Right atrium auricular region (tissue), 2 donors: ENCODE results near the gene CDK14. TPM values are rescaled to one million over a fixed set of nuclear protein-coding genes. Genes with fewer than 3 reads are reported as not detected.

Experiments used
- DNase-seq: peaks from one replicate; pipeline ENCODE4 v3.0.0-alpha.2; 2019; ENCODE audit warnings: low spot score
- H3K27ac ChIP-seq, 2 donors: fragments of 200-600 bp; sonication (generic); 1 replicate in 1 of 2; 2 replicates in 1 of 2; pipeline ENCODE4 v1.5.1; 2016 to 2019
- H3K27me3 ChIP-seq, 2 donors: fragments of 200-600 bp; sonication (generic); one replicate each; pipeline versions ENCODE4 v1.5.1 to v1.6.0; 2017 to 2019
- H3K36me3 ChIP-seq: fragments of 200-600 bp; sonication (generic); one replicate; pipeline ENCODE4 v1.5.1; 2016
- H3K4me1 ChIP-seq, 2 donors: fragments of 200-600 bp; sonication (generic); one replicate each; pipeline versions ENCODE4 v1.5.1 to v1.6.0; 2017 to 2019
- H3K4me3 ChIP-seq, 2 donors: fragments of 200-600 bp; sonication (generic); 1 replicate in 1 of 2; 2 replicates in 1 of 2; pipeline ENCODE4 v1.5.1; 2017 to 2019; ENCODE audit warnings: mild to moderate bottlenecking in 1 of 2, moderate library complexity in 1 of 2
- H3K9me3 ChIP-seq, 2 donors: fragments of 200-600 bp; sonication (generic); one replicate each; pipeline ENCODE4 v1.5.1; 2019
- total RNA-seq, 2 donors: library from RNA; depleted of rRNA; stranded (reverse); fragments of >200 nt; gene quantifications; one replicate each; pipeline ENCODE4 v1.1.0, GENCODE V29; 2016
- TF ChIP-seq, protein P1 (sequence below), 2 donors: fragments of 200-600 bp; sonication (generic); IDR thresholded peaks; one replicate each; pipeline ENCODE4 v1.5.1; 2019; ENCODE audit warnings: antibody characterized with exemption in 2 of 2

The CDK14 gene
- total RNA-seq, 2 donors from 2014 or later, result 21.5 to 37.9 TPM

GRCh38 chr7:90720984-90721760, 125.1 kb downstream of the CDK14 start:
- Histone ChIP-seq H3K4me3 (no peak overlapping the region), H3K27me3 (no peaks in the 10 kb centered on the region), H3K4me1 (peaks cover 0 to 16% of the 10 kb centered on the region in 2 donors), H3K36me3 (no peaks in the 10 kb centered on the region), H3K9me3 (no peaks in the 10 kb centered on the region), H3K27ac (peak overlapping the region; percentile 28 to 46)
- TF ChIP-seq, protein P1, sequence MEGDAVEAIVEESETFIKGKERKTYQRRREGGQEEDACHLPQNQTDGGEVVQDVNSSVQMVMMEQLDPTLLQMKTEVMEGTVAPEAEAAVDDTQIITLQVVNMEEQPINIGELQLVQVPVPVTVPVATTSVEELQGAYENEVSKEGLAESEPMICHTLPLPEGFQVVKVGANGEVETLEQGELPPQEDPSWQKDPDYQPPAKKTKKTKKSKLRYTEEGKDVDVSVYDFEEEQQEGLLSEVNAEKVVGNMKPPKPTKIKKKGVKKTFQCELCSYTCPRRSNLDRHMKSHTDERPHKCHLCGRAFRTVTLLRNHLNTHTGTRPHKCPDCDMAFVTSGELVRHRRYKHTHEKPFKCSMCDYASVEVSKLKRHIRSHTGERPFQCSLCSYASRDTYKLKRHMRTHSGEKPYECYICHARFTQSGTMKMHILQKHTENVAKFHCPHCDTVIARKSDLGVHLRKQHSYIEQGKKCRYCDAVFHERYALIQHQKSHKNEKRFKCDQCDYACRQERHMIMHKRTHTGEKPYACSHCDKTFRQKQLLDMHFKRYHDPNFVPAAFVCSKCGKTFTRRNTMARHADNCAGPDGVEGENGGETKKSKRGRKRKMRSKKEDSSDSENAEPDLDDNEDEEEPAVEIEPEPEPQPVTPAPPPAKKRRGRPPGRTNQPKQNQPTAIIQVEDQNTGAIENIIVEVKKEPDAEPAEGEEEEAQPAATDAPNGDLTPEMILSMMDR (IDR thresholded peaks at IDR 0.05), result no peak
- DNase-seq, result no peak

GRCh38 chr7:90721869-90722431, 125.8 kb downstream of the CDK14 start:
- Histone ChIP-seq H3K36me3 (no peaks in the 10 kb centered on the region), H3K9me3 (no peaks in the 10 kb centered on the region), H3K4me3 (no peak overlapping the region), H3K4me1 (peaks cover 0 to 24% of the 10 kb centered on the region in 2 donors), H3K27ac (peak overlapping the region; percentile 28 to 46), H3K27me3 (no peaks in the 10 kb centered on the region)
- TF ChIP-seq, protein P1 (IDR thresholded peaks at IDR 0.05), result no peak
- DNase-seq, result no peak

DNA sequence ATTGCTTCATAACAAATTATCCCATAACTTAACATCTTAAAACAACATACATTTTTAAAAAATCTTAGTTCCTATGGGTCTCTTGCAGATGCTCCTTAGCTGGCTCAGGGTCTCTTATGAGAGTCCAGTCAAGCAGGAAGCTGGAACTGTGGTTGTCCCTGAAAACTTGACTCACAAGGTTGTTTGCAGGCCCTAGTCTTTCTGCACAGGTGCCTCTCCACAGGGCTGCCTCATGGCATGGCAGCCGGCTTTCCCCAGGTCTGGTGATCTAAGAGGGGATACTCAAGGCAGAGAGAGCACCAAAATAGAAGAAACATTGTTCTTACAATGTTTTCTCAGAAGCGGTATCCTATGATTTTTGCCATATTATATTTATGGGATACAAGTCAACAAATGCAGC, 127.1 kb downstream of the CDK14 start:
- peaks cover 0 to 26% of the 10 kb centered on the region in 2 donors for H3K4me1 ChIP-seq
- no peak for DNase-seq
- TF ChIP-seq, protein P1 (IDR thresholded peaks at IDR 0.05), result no peak

GRCh38 chr7:90723866-90724265, 127.7 kb downstream of the CDK14 start:
- Histone ChIP-seq H3K9me3 (no peaks in the 10 kb centered on the region), H3K4me1 (peaks cover 0 to 26% of the 10 kb centered on the region in 2 donors), H3K27ac (peak overlapping the region in 1 of 2 donors; percentile 9), H3K27me3 (no peaks in the 10 kb centered on the region), H3K4me3 (no peak overlapping the region), H3K36me3 (no peaks in the 10 kb centered on the region)
- TF ChIP-seq, protein P1 (IDR thresholded peaks at IDR 0.05), result no peak
- DNase-seq, result no peak

More for the DNA sequence above, 127.1 kb downstream of the CDK14 start:
- H3K36me3 ChIP-seq, result no peaks in the 10 kb centered on the region
- H3K27me3 ChIP-seq, result no peaks in the 10 kb centered on the region
- H3K4me3 ChIP-seq, result no peak overlapping the region
- no peaks in the 10 kb centered on the region for H3K9me3 ChIP-seq
- H3K27ac ChIP-seq, result peak overlapping the region in 1 of 2 donors; percentile 9

DNA sequence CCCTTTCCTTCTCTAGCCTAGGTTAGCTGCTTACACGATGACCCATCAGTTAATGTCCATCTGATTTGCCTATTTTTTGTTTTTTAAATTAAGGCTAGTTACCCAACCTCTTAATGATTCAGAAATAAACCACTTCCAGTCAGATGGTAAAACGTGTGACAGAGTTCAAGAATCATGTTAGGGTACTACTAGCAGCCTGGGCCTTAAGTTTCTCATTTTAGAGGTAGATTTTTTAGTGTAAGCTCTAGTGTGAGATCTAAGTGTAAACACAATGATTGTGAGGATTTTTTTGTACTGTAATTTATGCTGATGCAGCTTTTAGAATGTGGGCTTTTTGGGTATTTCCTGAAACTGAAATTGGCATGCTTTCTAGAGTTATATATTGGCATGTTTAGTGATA, 130.0 kb downstream of the CDK14 start:
- TF ChIP-seq, protein P1 (IDR thresholded peaks at IDR 0.05), result no peak
- no peaks in the 10 kb centered on the region for H3K9me3 ChIP-seq
- peak overlapping the region; percentile 40 to 63 for H3K27ac ChIP-seq
- no peaks in the 10 kb centered on the region for H3K27me3 ChIP-seq
- peaks cover 0 to 22% of the 10 kb centered on the region in 2 donors for H3K4me1 ChIP-seq
- H3K36me3 ChIP-seq, result no peaks in the 10 kb centered on the region
- H3K4me3 ChIP-seq, result no peak overlapping the region
- DNase-seq, result no peak
